Pancreas (tissue), 10 donors: ENCODE results near the gene VPS26A. TPM values are rescaled to one million over a fixed set of nuclear protein-coding genes. Genes with fewer than 3 reads are reported as not detected.

ENCODE experiments used
- ATAC-seq, 4 donors: fragments of 200-7000 bp; cut with Tn5 transposase; one replicate each; pipeline versions ENCODE4 v1.8.0 to v1.9.1; 2020; ENCODE audit warnings: mild to moderate bottlenecking in 4 of 4, moderate library complexity in 4 of 4
- DNase-seq, 6 donors: peaks; one replicate each; pipeline ENCODE4 v3.0.0-alpha.2; 2020
- FAIRE-seq: peaks from 2 replicates; lab custom pipeline; 2012; peaks lifted over from hg19 to GRCh38; lab: Jason Lieb, UNC
- H3K27ac ChIP-seq, 4 donors: fragments of 200-600 bp; sonication (generic); 1 replicate in 3 of 4; 2 replicates in 1 of 4; pipeline versions ENCODE4 v1.5.0 to v1.8.0; 2020
- H3K27me3 ChIP-seq, 4 donors: fragments of 200-600 bp; one replicate each; pipeline ENCODE4 v1.8.0; 2021
- H3K36me3 ChIP-seq, 3 donors: fragments of 200-600 bp; sonication (generic) in 1 of 3; one replicate each; pipeline versions ENCODE4 v1.5.0 to v1.8.0; 2020 to 2021
- H3K4me1 ChIP-seq, 3 donors: fragments of 200-600 bp; one replicate each; pipeline ENCODE4 v1.8.0; 2021
- H3K4me3 ChIP-seq, 4 donors: fragments of 200-600 bp; sonication (generic) in 2 of 4; one replicate each; pipeline versions ENCODE4 v1.5.0 to v1.8.0; 2020 to 2021
- H3K9me3 ChIP-seq, 4 donors: fragments of 200-600 bp; one replicate each; pipeline ENCODE4 v1.8.0; 2021
- CTCF ChIP-seq, 4 donors: fragments of 200-600 bp; sonication (generic) in 3 of 4; IDR thresholded peaks; one replicate each; pipeline versions ENCODE4 v1.5.0 to v1.8.0; 2021; ENCODE audit warnings: antibody characterized with exemption in 4 of 4
- WGBS, 2 donors: extraction: QIAGEN DNeasy Blood & Tissue Kit; methylation state at CpG; one replicate each; pipeline ENCODE4 v1.1.7; 2013; 5-methylcytosine and 5-hydroxymethylcytosine counted together
- intact Hi-C, 3 donors: fragments of 100-400 bp; cut with DNase I; formaldehyde crosslinking; loops; one replicate each; pipeline versions ENCODE4 v1.11.1 to v1.14.2; 2022
- polyA plus RNA-seq, 2 donors: library from polyadenylated mRNA; stranded (reverse); fragments of 200-250 nt; gene quantifications; one replicate each; pipeline ENCODE4 v1.2.3, GENCODE V29; 2013
- total RNA-seq, 6 donors: library from RNA; stranded (reverse); fragmentation: NEBNext Ultra II Directional in 4 of 6; extraction: Animal tissue kit (Norgen Biotek cat#: 25700) in 4 of 6; gene quantifications; one replicate each; pipeline versions ENCODE4 v1.2.1 to v1.2.4, GENCODE V29; 2021 to 2023
- donor health status: healthy with polysubstance abuse.
- donor health status: DM: no; HTN: no; CAD: no; lungs with moderate emphysema.
- donor health status: DM: no; HTN: no; CAD: no.
- donor health status: control.
- donor health status: control.
- donor health status: Bipolar disorder and iron deficiency.
- donor health status: DM: yes; HTN: yes; CAD: no.
- donor health status: DM: no; HTN: no; CAD: no.
- donor health status: DM: no; HTN: no; CAD: no.
- donor health status: DM: yes; HTN: yes; CAD: no.

VPS26A gene
- total and polyA plus RNA-seq, 8 donors: 7.0 to 26.1 (median 16.4) TPM

GRCh38 chr10:69145864-69146263, 21.9 kb downstream of the VPS26A start:
- DNase-seq (no peak), ATAC-seq (no peak), FAIRE-seq (no peak)
- intact Hi-C loops: no loop called here
- no peaks in the 10 kb centered on the region for H3K9me3 ChIP-seq
- H3K27ac ChIP-seq: no peak overlapping the region
- H3K4me3 ChIP-seq: no peak overlapping the region
- H3K27me3 ChIP-seq: no peaks in the 10 kb centered on the region
- no peaks in the 10 kb centered on the region for H3K36me3 ChIP-seq
- WGBS, 2 donors: 96 to 98% methylated on average over 8 of the region's 8 CpGs
- H3K4me1 ChIP-seq: peaks cover 0 to 3% (median 0%) of the 10 kb centered on the region in 3 donors
- no peak for TF ChIP-seq CTCF (IDR thresholded peaks at IDR 0.05)

DNA sequence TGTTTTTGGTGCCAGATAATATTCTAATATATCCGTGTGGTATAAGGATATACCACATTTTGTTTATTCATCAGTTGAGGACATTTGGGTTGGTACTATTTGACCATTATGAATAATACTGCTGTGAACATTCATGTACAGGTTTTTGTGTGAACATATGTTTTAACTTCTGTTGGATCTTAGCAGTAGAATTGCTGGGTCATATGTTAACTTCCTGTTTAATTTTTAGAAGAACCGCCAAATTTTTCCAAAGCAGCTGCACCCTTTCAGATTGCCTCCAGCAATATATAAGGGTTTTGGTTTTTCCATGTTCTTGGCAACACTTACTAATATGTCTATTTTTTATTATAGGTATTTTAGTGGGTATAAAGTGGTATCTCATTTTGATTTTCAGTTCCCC, 22.8 kb downstream of the VPS26A start:
- Histone ChIP-seq H3K36me3 (no peaks in the 10 kb centered on the region), H3K9me3 (no peaks in the 10 kb centered on the region), H3K27ac (no peak overlapping the region), H3K4me3 (no peak overlapping the region), H3K27me3 (no peaks in the 10 kb centered on the region), H3K4me1 (peaks cover 0 to 3% (median 0%) of the 10 kb centered on the region in 3 donors)
- WGBS, 2 donors: 58% methylated on average over 2 of the region's 2 CpGs
- intact Hi-C loops: no loop called here
- peak; percentile 17 for FAIRE-seq
- TF ChIP-seq CTCF (IDR thresholded peaks at IDR 0.05): no peak
- DNase-seq: no peak
- ATAC-seq: no peak

DNA sequence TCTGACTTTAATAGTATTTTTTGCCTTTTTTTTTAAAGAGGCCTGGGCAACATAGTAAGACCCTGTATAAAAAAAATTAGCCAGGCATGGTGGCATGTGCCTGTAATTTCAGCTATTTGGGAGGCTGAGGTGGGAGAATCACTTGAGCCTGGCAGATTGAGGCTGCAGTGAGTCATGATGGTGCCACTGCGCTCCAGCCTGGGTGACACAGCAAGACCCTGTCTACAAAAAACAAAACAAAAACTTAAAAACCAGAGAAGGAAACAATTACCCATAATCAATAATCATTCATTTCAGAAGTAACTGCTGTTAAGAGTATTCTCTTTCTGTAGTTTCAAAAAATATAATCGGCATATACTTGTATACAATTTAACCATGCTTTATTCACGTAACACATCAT, 28.0 kb downstream of the VPS26A start:
- intact Hi-C loops: no loop called here
- Histone ChIP-seq H3K4me1 (peaks cover 0 to 3% (median 0%) of the 10 kb centered on the region in 3 donors), H3K36me3 (no peaks in the 10 kb centered on the region), H3K27me3 (no peaks in the 10 kb centered on the region), H3K9me3 (no peaks in the 10 kb centered on the region), H3K4me3 (no peak overlapping the region), H3K27ac (no peak overlapping the region)
- FAIRE-seq: no peak
- no peak for ATAC-seq
- 92 to 96% methylated on average over 3 of the region's 3 CpGs for WGBS, 2 donors
- no peak for DNase-seq
- TF ChIP-seq CTCF (IDR thresholded peaks at IDR 0.05): no peak

- no peak overlapping the region for H3K4me3 ChIP-seq
- H3K4me1 ChIP-seq: no peaks in the 10 kb centered on the region
- no peak overlapping the region for H3K27ac ChIP-seq
- intact Hi-C loops: no loop called here
- no peaks in the 10 kb centered on the region for H3K27me3 ChIP-seq
- WGBS, 2 donors: 90 to 96% methylated on average over 6 of the region's 6 CpGs
- no peak for TF ChIP-seq CTCF (IDR thresholded peaks at IDR 0.05)
- peaks cover 0 to 6% (median 0%) of the 10 kb centered on the region in 3 donors for H3K36me3 ChIP-seq
- FAIRE-seq (no peak), ATAC-seq (no peak), DNase-seq (no peak)
- H3K9me3 ChIP-seq: no peaks in the 10 kb centered on the region
Observed at GRCh38 chr10:69153227-69153626, 29.2 kb downstream of the VPS26A start.

DNA sequence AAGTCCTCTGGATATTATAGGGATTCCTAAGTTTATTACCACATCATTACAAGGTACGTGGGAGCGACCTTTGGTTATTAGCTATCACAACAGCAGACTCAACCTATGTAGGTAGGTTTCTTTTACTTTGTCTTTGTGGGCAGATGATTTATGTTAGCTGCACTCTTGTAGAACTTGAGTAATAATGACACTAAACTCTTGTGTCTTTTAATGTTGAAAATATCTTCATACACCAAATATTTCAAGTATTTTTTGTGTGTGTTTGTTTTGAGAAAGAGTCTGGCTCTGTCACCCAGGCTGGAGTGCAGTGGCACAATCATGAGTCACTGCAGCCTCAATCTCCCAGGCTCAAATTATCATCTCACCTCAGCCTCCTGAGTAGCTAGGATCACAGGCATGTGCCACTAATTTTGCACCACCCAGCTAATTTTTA, 36.8 kb downstream of the VPS26A start:
- intact Hi-C loops: no loop called here
- Histone ChIP-seq H3K36me3 (peaks cover 0 to 23% (median 1%) of the 10 kb centered on the region in 3 donors), H3K4me3 (no peak overlapping the region), H3K9me3 (no peaks in the 10 kb centered on the region), H3K27ac (no peak overlapping the region), H3K27me3 (no peaks in the 10 kb centered on the region), H3K4me1 (no peaks in the 10 kb centered on the region)
- TF ChIP-seq CTCF (IDR thresholded peaks at IDR 0.05): no peak
- FAIRE-seq: no peak
- 94 to 100% methylated on average over 2 of the region's 2 CpGs for WGBS, 2 donors
- ATAC-seq: no peak
- no peak for DNase-seq
